Activated naive CD4-positive, alpha-beta T cell treated with anti-CD3 and anti-CD28 coated beads, Interleukin-2, amount 10 ng/mL, durations not matched to agents 7 days and 5 days (primary cell): ENCODE results near the gene ZNF710.
"Not testable (repeated sequence)": the region's sequence is repeated elsewhere in the genome, so short reads cannot be mapped to it uniquely, and the experiment has no call there.

Experiments used
- CTCF ChIA-PET: fragments of 350-600 bp; sonication (Branson Sonifier 250); formaldehyde crosslinking; loops from one replicate; lab custom pipeline; 2021; ENCODE audit warnings: antibody characterized with exemption; lab: Charles Lee
- DNase-seq: peaks from one replicate; pipeline ENCODE4 v3.0.0-alpha.2; 2020
- H3K27ac Mint-ChIP-seq: one replicate; pipeline ENCODE4 v1.8.0; 2021; ENCODE audit warnings: mild to moderate bottlenecking, moderate library complexity, mixed read lengths
- H3K27me3 Mint-ChIP-seq: one replicate; pipeline ENCODE4 v1.8.0; 2021; ENCODE audit warnings: mild to moderate bottlenecking, mixed read lengths
- H3K36me3 Mint-ChIP-seq: one replicate; pipeline ENCODE4 v1.8.0; 2021; ENCODE audit warnings: mixed read lengths
- H3K4me1 Mint-ChIP-seq: one replicate; pipeline ENCODE4 v1.8.0; 2021; ENCODE audit warnings: mixed read lengths
- H3K4me3 Mint-ChIP-seq: one replicate; pipeline ENCODE4 v1.8.0; 2021; ENCODE audit warnings: mild to moderate bottlenecking, moderate library complexity, mixed read lengths
- H3K9me3 Mint-ChIP-seq: one replicate; pipeline ENCODE4 v1.8.0; 2021; ENCODE audit warnings: mixed read lengths

ZNF710 gene

GRCh38 chr15:90001062-90001682 lies at the start of gene ZNF710:
ZNF710 (plus strand) TSS chr15:90001324; CDS start chr15:90067138, 65,814 bp downstream.
- DNase-seq, result peak; percentile 62
- CTCF ChIA-PET, result no interaction called here
- H3K27ac Mint-ChIP-seq, result peak within 1 kb of the TSS; percentile 97
- no peaks in the 10 kb centered on the region for H3K9me3 Mint-ChIP-seq
- H3K4me3 Mint-ChIP-seq, result peak within 1 kb of the TSS; percentile 99
- H3K27me3 Mint-ChIP-seq, result peaks cover 25% of the 10 kb centered on the region
- H3K4me1 Mint-ChIP-seq, result peaks cover 55% of the 10 kb centered on the region
- peaks cover 24% of the 10 kb centered on the region for H3K36me3 Mint-ChIP-seq

DNA sequence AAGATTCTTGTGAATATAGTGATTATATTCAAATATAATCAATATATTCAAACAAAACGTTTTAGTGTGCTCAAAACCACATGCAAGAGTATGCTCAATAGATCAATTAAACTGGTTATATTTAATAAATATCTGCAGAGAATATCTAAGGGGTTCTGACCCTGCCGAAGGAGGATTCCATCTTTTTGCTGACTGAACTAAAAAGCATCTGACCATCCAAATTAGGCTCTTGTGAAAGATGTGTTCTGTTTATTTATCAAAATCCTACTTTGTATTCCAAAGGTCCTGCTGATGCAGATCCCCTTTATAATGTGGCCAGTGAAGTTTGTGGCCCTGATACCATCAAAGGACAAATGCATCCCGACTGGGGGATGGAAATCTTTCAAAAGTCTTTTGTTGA lies 46.6 kb upstream of the ZNF710 start:
- H3K4me1 Mint-ChIP-seq, result no peaks in the 10 kb centered on the region
- H3K4me3 Mint-ChIP-seq, result no peak overlapping the region
- H3K9me3 Mint-ChIP-seq, result no peaks in the 10 kb centered on the region
- DNase-seq, result no peak
- CTCF ChIA-PET, result no interaction called here
- H3K36me3 Mint-ChIP-seq, result no peaks in the 10 kb centered on the region
- H3K27me3 Mint-ChIP-seq, result peaks cover 17% of the 10 kb centered on the region
- H3K27ac Mint-ChIP-seq, result no peak overlapping the region

GRCh38 chr15:89955449-89955998 lies 45.6 kb upstream of the ZNF710 start:
- DNase-seq, H3K27ac Mint-ChIP-seq, H3K4me3 Mint-ChIP-seq, CTCF ChIA-PET, H3K36me3 Mint-ChIP-seq, H3K9me3 Mint-ChIP-seq, H3K4me1 Mint-ChIP-seq: not testable (repeated sequence)
- H3K27me3 Mint-ChIP-seq, result peaks cover 17% of the 10 kb centered on the region

- Mint-ChIP-seq H3K27me3 (peaks cover 17% of the 10 kb centered on the region), H3K4me1 (no peaks in the 10 kb centered on the region), H3K36me3 (no peaks in the 10 kb centered on the region), H3K27ac (no peak overlapping the region), H3K9me3 (no peaks in the 10 kb centered on the region), H3K4me3 (no peak overlapping the region)
- CTCF ChIA-PET, result interaction anchor here (1.3 kb wide), 1 partner anchor 83 kb away, joined by 3 read pairs; no protein-coding TSS in a partner anchor
- DNase-seq, result no peak
These were observed 42.9 kb upstream of the ZNF710 start for GRCh38 chr15:89958107-89958805.

GRCh38 chr15:89963301-89964231 lies 37.6 kb upstream of the ZNF710 start:
- DNase-seq, result no peak
- Mint-ChIP-seq H3K27me3 (peaks cover 18% of the 10 kb centered on the region), H3K27ac (no peak overlapping the region), H3K4me1 (peaks cover 8% of the 10 kb centered on the region), H3K36me3 (no peaks in the 10 kb centered on the region), H3K4me3 (no peak overlapping the region), H3K9me3 (no peaks in the 10 kb centered on the region)
- CTCF ChIA-PET, result interaction anchor here (1.1 kb wide), 1 partner anchor 65 kb away, joined by 4 read pairs; no protein-coding TSS in a partner anchor

DNA sequence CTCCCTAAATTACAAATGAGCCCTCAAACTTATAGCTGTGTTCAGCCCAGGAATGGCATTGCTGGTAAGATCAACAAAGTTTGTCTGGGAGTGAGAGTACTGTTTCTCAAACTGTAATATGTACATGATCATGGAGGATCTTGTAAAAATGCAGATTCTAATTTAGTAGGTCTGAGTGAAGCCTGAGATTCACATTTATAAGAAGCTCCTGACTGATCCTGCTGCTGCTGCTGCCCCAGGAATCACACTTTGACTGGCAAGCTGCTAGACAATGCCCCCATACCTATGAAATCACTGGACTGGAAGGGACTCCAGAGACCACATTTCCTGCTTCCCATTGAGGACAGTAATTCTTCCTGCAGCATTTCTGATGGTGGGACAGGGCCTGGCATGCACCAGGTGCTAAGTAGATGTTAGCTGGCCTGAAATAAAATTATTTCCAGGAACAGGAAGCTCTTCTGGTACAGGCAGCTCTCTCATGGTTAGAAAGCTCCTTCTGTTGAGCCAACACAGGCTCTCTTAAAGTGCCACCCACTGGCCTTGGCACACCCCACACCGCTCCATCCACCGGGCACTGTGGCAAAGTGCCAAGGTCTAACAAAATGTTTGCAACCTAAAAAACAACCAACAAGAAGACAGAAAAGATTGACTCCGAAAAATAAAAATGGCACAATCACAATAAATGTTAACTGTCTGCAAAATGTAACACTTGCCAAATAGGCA lies 36.7 kb upstream of the ZNF710 start:
- H3K9me3 Mint-ChIP-seq, result no peaks in the 10 kb centered on the region
- DNase-seq, result no peak
- no peaks in the 10 kb centered on the region for H3K36me3 Mint-ChIP-seq
- peaks cover 23% of the 10 kb centered on the region for H3K27me3 Mint-ChIP-seq
- CTCF ChIA-PET, result interaction anchor here (1.1 kb wide), 1 partner anchor 66 kb away, joined by 4 read pairs; no protein-coding TSS in a partner anchor
- H3K27ac Mint-ChIP-seq, result peak overlapping the region; percentile 37
- no peak overlapping the region for H3K4me3 Mint-ChIP-seq
- peaks cover 8% of the 10 kb centered on the region for H3K4me1 Mint-ChIP-seq

GRCh38 chr15:89967881-89968280 lies 33.2 kb upstream of the ZNF710 start:
- Mint-ChIP-seq H3K27ac (no peak overlapping the region), H3K4me1 (peaks cover 8% of the 10 kb centered on the region), H3K9me3 (no peaks in the 10 kb centered on the region), H3K27me3 (peaks cover 35% of the 10 kb centered on the region), H3K36me3 (no peaks in the 10 kb centered on the region), H3K4me3 (no peak overlapping the region)
- DNase-seq, result no peak
- CTCF ChIA-PET, result interaction anchor here (2.2 kb wide), 1 partner anchor 104 kb away, joined by 5 read pairs; no protein-coding TSS in a partner anchor

GRCh38 chr15:89971592-89971997 lies 29.5 kb upstream of the ZNF710 start:
- Mint-ChIP-seq H3K27ac (no peak overlapping the region), H3K4me1 (no peaks in the 10 kb centered on the region), H3K4me3 (no peak overlapping the region), H3K27me3 (peaks cover 49% of the 10 kb centered on the region), H3K36me3 (no peaks in the 10 kb centered on the region), H3K9me3 (peaks cover 2% of the 10 kb centered on the region)
- CTCF ChIA-PET, result interaction anchor here (0.6 to 1.9 kb wide), 8 partner anchors 14 to 99 kb away, joined by 3 to 15 read pairs (median 4); partner anchors contain the start of gene AP3S2
- DNase-seq, result peak; percentile 67

DNA sequence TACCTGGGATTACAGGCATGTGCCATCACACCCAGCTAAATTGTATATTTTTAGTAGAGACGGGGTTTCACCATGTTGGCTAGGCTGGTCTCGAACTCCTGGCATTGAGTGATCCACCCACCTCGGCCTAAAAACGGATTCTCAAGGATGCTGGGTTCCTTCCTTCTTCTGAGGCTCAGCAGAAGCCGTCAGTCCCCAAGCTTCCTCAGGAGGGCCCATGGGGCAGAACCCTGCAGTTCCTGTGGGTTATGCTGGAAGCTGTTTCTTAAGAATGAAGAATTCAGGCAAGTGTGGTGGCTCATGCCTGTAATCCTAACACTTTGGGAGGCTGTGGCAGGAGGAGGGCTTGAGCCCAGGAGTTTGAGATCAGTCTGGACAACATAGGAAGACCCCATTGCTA lies 29.0 kb upstream of the ZNF710 start:
- Mint-ChIP-seq H3K4me1 (no peaks in the 10 kb centered on the region), H3K27ac (no peak overlapping the region), H3K36me3 (no peaks in the 10 kb centered on the region), H3K4me3 (no peak overlapping the region), H3K9me3 (peaks cover 2% of the 10 kb centered on the region), H3K27me3 (peaks cover 46% of the 10 kb centered on the region)
- DNase-seq, result no peak
- CTCF ChIA-PET, result interaction anchor here (0.6 to 1.9 kb wide), 8 partner anchors 13 to 289 kb away, joined by 3 to 15 read pairs (median 4); partner anchors contain the start of gene AP3S2

GRCh38 chr15:89975482-89976245 lies 25.5 kb upstream of the ZNF710 start:
- Mint-ChIP-seq H3K4me3 (no peak overlapping the region), H3K27ac (no peak overlapping the region), H3K36me3 (no peaks in the 10 kb centered on the region), H3K9me3 (peaks cover 4% of the 10 kb centered on the region), H3K27me3 (peaks cover 26% of the 10 kb centered on the region), H3K4me1 (no peaks in the 10 kb centered on the region)
- DNase-seq, result no peak
- CTCF ChIA-PET, result interaction anchor here (0.8 kb wide), 1 partner anchor 96 kb away, joined by 4 read pairs; no protein-coding TSS in a partner anchor

GRCh38 chr15:89976246-89976600 lies 24.9 kb upstream of the ZNF710 start:
- H3K4me1 Mint-ChIP-seq, result no peaks in the 10 kb centered on the region
- H3K9me3 Mint-ChIP-seq, result peaks cover 4% of the 10 kb centered on the region
- no peaks in the 10 kb centered on the region for H3K36me3 Mint-ChIP-seq
- no peak overlapping the region for H3K27ac Mint-ChIP-seq
- H3K4me3 Mint-ChIP-seq, result no peak overlapping the region
- CTCF ChIA-PET, result no interaction called here
- peaks cover 27% of the 10 kb centered on the region for H3K27me3 Mint-ChIP-seq
- DNase-seq, result no peak

- H3K4me3 Mint-ChIP-seq, CTCF ChIA-PET, H3K36me3 Mint-ChIP-seq, H3K27ac Mint-ChIP-seq, H3K4me1 Mint-ChIP-seq, H3K9me3 Mint-ChIP-seq, DNase-seq: not testable (repeated sequence)
- peaks cover 37% of the 10 kb centered on the region for H3K27me3 Mint-ChIP-seq
These were observed 23.3 kb upstream of the ZNF710 start for GRCh38 chr15:89977836-89978235.

GRCh38 chr15:89978914-89979313 lies 22.2 kb upstream of the ZNF710 start:
- H3K27me3 Mint-ChIP-seq, result peaks cover 44% of the 10 kb centered on the region
- DNase-seq, result no peak
- no peaks in the 10 kb centered on the region for H3K36me3 Mint-ChIP-seq
- no peaks in the 10 kb centered on the region for H3K4me1 Mint-ChIP-seq
- CTCF ChIA-PET, result no interaction called here
- no peak overlapping the region for H3K27ac Mint-ChIP-seq
- no peak overlapping the region for H3K4me3 Mint-ChIP-seq
- peaks cover 4% of the 10 kb centered on the region for H3K9me3 Mint-ChIP-seq
